ENCODE measurements around the gene PPP1R3F.

Gene PPP1R3F

GRCh38 chrX:49257074-49257790 is 12.4 kb upstream of the PPP1R3F start:
- no peaks in the 10 kb centered on the region for H3K79me2 ChIP-seq (ENCODE audit: insufficient read depth, low read length)
- no peak overlapping the region for H3K4me3 ChIP-seq (ENCODE audit: low read length, poor library complexity, severe bottlenecking)
- H3K4me1 ChIP-seq (ENCODE audit: insufficient read depth, low read length, poor library complexity, severe bottlenecking), result no peaks in the 10 kb centered on the region
- TF ChIP-seq, protein P1, sequence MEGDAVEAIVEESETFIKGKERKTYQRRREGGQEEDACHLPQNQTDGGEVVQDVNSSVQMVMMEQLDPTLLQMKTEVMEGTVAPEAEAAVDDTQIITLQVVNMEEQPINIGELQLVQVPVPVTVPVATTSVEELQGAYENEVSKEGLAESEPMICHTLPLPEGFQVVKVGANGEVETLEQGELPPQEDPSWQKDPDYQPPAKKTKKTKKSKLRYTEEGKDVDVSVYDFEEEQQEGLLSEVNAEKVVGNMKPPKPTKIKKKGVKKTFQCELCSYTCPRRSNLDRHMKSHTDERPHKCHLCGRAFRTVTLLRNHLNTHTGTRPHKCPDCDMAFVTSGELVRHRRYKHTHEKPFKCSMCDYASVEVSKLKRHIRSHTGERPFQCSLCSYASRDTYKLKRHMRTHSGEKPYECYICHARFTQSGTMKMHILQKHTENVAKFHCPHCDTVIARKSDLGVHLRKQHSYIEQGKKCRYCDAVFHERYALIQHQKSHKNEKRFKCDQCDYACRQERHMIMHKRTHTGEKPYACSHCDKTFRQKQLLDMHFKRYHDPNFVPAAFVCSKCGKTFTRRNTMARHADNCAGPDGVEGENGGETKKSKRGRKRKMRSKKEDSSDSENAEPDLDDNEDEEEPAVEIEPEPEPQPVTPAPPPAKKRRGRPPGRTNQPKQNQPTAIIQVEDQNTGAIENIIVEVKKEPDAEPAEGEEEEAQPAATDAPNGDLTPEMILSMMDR (conservative IDR thresholded peaks at IDR 0.05; ENCODE audit: low read length), result no peak
- TF ChIP-seq EZH2phosphoT487 (IDR thresholded peaks at IDR 0.05; ENCODE audit: borderline replicate concordance), result no peak
- H3K27me3 ChIP-seq (ENCODE audit: insufficient read depth, low read length, poor library complexity, severe bottlenecking), result no peaks in the 10 kb centered on the region
- H2AFZ ChIP-seq (ENCODE audit: low read length), result no peak overlapping the region
- H3K9ac ChIP-seq (ENCODE audit: low read depth, low read length, poor library complexity, severe bottlenecking), result no peak overlapping the region
- no peaks in the 10 kb centered on the region for H3K9me3 ChIP-seq (ENCODE audit: insufficient read depth, low read depth, low read length)
- H4K20me1 ChIP-seq (ENCODE audit: insufficient read depth, low read length, poor library complexity, severe bottlenecking), result no peaks in the 10 kb centered on the region
- H3K36me3 ChIP-seq (ENCODE audit: insufficient read depth, low read length), result no peaks in the 10 kb centered on the region
- no peaks in the 10 kb centered on the region for H3K9me2 ChIP-seq (replicated peaks; ENCODE audit: low read depth, low read length)
- no peak overlapping the region for H3K4me2 ChIP-seq (ENCODE audit: low read depth, low read length, poor library complexity, severe bottlenecking)
- H3F3A ChIP-seq (ENCODE audit: low read depth), result no peaks in the 10 kb centered on the region

DNA sequence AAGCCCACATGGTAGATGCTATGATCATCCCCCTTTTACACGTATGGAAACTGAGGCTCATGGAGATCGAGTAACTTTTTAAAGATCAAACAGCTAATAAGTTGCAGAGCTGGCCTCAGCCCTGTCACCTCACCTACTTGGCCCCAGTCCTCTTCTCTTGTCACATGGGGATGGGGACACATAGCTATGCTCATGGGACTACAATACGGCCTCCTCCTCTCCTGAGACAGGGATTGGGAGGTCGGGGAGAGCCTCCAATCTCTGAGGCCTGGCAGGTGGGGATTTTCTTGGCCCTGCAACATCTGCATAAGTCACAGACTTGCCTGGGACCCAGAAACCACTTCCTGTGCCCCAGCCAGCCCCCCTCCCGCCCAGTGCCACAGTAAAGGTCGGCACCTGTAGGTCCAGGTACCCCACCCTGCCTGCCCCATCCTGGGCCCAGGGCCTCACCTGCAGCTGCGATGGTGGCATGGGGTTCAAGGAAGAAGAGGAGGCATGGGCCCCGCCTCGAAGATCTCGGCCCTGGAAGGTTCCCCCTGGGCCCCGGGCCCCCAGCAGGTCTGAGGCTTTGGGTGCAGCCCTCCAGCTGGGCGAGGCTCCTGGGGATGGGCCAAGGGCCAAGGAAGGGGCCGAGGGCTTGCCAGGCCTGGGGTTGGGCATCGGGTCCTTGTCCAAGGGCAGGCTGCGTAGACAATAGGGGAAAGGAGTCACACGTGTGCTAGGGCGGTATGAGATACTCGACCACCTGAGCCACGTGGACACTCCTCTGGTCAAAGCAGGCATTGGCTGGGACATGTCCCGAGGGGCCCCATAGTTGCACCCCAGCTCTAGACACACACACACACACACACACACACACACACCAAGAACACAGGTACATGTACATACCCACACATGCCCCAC is 11.5 kb upstream of the PPP1R3F start:
- Histone ChIP-seq H3F3A (ENCODE audit: low read depth) (no peaks in the 10 kb centered on the region), H3K36me3 (ENCODE audit: insufficient read depth, low read length) (no peaks in the 10 kb centered on the region), H3K79me2 (ENCODE audit: insufficient read depth, low read length) (no peaks in the 10 kb centered on the region), H3K9ac (ENCODE audit: low read depth, low read length, poor library complexity, severe bottlenecking) (no peak overlapping the region), H3K9me2 (replicated peaks; ENCODE audit: low read depth, low read length) (no peaks in the 10 kb centered on the region), H4K20me1 (ENCODE audit: insufficient read depth, low read length, poor library complexity, severe bottlenecking) (no peaks in the 10 kb centered on the region), H3K4me2 (ENCODE audit: low read depth, low read length, poor library complexity, severe bottlenecking) (no peak overlapping the region), H3K4me1 (ENCODE audit: insufficient read depth, low read length, poor library complexity, severe bottlenecking) (no peaks in the 10 kb centered on the region), H2AFZ (ENCODE audit: low read length) (no peak overlapping the region), H3K27me3 (ENCODE audit: insufficient read depth, low read length, poor library complexity, severe bottlenecking) (no peaks in the 10 kb centered on the region), H3K4me3 (ENCODE audit: low read length, poor library complexity, severe bottlenecking) (no peak overlapping the region), H3K9me3 (ENCODE audit: insufficient read depth, low read depth, low read length) (no peaks in the 10 kb centered on the region)
- TF ChIP-seq, protein P1 (conservative IDR thresholded peaks at IDR 0.05; ENCODE audit: low read length), result no peak
- no peak for TF ChIP-seq EZH2phosphoT487 (IDR thresholded peaks at IDR 0.05; ENCODE audit: borderline replicate concordance)

DNA sequence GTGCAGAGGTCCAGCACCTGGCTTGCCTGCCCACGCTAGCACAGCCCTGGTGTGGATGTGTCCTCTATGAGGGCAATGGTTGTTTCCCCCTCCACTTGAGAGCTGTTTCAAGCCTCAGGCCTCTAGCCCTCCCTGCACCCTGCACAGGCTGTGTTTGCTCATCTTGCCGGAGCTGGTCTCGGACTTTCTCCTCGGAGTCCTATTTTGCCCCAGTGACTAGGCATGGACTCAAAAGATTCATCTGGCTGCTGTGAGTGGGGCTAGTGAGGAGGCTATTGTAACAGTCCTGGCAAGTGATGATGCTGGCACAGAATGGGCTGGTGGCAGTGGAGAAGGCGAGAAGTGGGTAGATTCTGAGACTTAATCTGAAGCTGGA is 10.9 kb upstream of the PPP1R3F start:
- TF ChIP-seq EZH2phosphoT487 (IDR thresholded peaks at IDR 0.05; ENCODE audit: borderline replicate concordance), result no peak
- TF ChIP-seq, protein P1 (conservative IDR thresholded peaks at IDR 0.05; ENCODE audit: low read length), result no peak
- H3K27me3 ChIP-seq (ENCODE audit: insufficient read depth, low read length, poor library complexity, severe bottlenecking), result no peaks in the 10 kb centered on the region

More for the DNA sequence above, 10.9 kb upstream of the PPP1R3F start:
- no peaks in the 10 kb centered on the region for H3K36me3 ChIP-seq (ENCODE audit: insufficient read depth, low read length)
- no peaks in the 10 kb centered on the region for H3K9me3 ChIP-seq (ENCODE audit: insufficient read depth, low read depth, low read length)
- H3K79me2 ChIP-seq (ENCODE audit: insufficient read depth, low read length), result no peaks in the 10 kb centered on the region
- H2AFZ ChIP-seq (ENCODE audit: low read length), result no peak overlapping the region
- no peaks in the 10 kb centered on the region for H3F3A ChIP-seq (ENCODE audit: low read depth)
- H3K4me3 ChIP-seq (ENCODE audit: low read length, poor library complexity, severe bottlenecking), result no peak overlapping the region
- no peaks in the 10 kb centered on the region for H4K20me1 ChIP-seq (ENCODE audit: insufficient read depth, low read length, poor library complexity, severe bottlenecking)
- no peaks in the 10 kb centered on the region for H3K9me2 ChIP-seq (replicated peaks; ENCODE audit: low read depth, low read length)
- no peak overlapping the region for H3K9ac ChIP-seq (ENCODE audit: low read depth, low read length, poor library complexity, severe bottlenecking)
- no peaks in the 10 kb centered on the region for H3K4me1 ChIP-seq (ENCODE audit: insufficient read depth, low read length, poor library complexity, severe bottlenecking)
- no peak overlapping the region for H3K4me2 ChIP-seq (ENCODE audit: low read depth, low read length, poor library complexity, severe bottlenecking)
